MM.1S (cell line): ENCODE measurements around the gene NFATC4.
"Not testable (repeated sequence)": the region's sequence is repeated elsewhere in the genome, so short reads cannot be mapped to it uniquely, and the experiment has no call there.

ENCODE experiments used
- DNase-seq: peaks from one replicate; pipeline ENCODE4 v3.0.0-alpha.2; 2015
- H2AFZ ChIP-seq: fragments of 300-600 bp; sonication (generic); 2 replicates; pipeline ENCODE4 v1.6.0; 2016; ENCODE audit warnings: antibody characterized with exemption, low read length
- H3F3A ChIP-seq: fragments of 300-600 bp; sonication (generic); 2 replicates; pipeline ENCODE4 v1.6.1; 2016; ENCODE audit warnings: mild to moderate bottlenecking, antibody characterized with exemption, low read length, moderate library complexity, mixed read lengths; ENCODE audit not compliant: insufficient read depth
- H3K27ac ChIP-seq: fragments of 300-600 bp; sonication (generic); 2 replicates; pipeline ENCODE4 v1.5.1; 2016; ENCODE audit warnings: mild to moderate bottlenecking, low read length
- H3K27me3 ChIP-seq: fragments of 300-600 bp; sonication (generic); replicated peaks from 2 replicates; pipeline ENCODE4 v1.6.0; 2016; ENCODE audit warnings: low read length; ENCODE audit not compliant: insufficient read depth
- H3K36me3 ChIP-seq: fragments of 300-600 bp; sonication (generic); replicated peaks from 2 replicates; pipeline ENCODE4 v1.6.1; 2016; ENCODE audit warnings: mild to moderate bottlenecking, low read length, mixed read lengths; ENCODE audit not compliant: insufficient read depth
- H3K4me1 ChIP-seq: fragments of 300-600 bp; sonication (generic); 2 replicates; pipeline ENCODE4 v1.6.1; 2016; ENCODE audit warnings: low read length, mixed read lengths
- H3K4me2 ChIP-seq: fragments of 300-600 bp; sonication (generic); 2 replicates; pipeline ENCODE4 v1.6.0; 2016; ENCODE audit warnings: low read depth, low read length
- H3K4me3 ChIP-seq: fragments of 300-600 bp; sonication (generic); 2 replicates; pipeline ENCODE4 v1.5.1; 2016; ENCODE audit warnings: low read length, mixed read lengths
- H3K79me2 ChIP-seq: fragments of 300-600 bp; sonication (generic); 2 replicates; pipeline ENCODE4 v1.6.1; 2016; ENCODE audit warnings: mixed run types, low read length, mixed read lengths
- H3K9ac ChIP-seq: fragments of 300-600 bp; sonication (generic); 2 replicates; pipeline ENCODE4 v1.6.1; 2016; ENCODE audit warnings: low read length, mixed read lengths
- H3K9me2 ChIP-seq: fragments of 300-600 bp; sonication (generic); replicated peaks from 2 replicates; pipeline ENCODE4 v1.6.1; 2016; ENCODE audit warnings: mild to moderate bottlenecking, low read length, mixed read lengths; ENCODE audit not compliant: insufficient read depth
- H3K9me3 ChIP-seq: fragments of 300-600 bp; sonication (generic); replicated peaks from 2 replicates; pipeline ENCODE4 v1.6.1; 2016; ENCODE audit warnings: mild to moderate bottlenecking, low read length, mixed read lengths; ENCODE audit not compliant: insufficient read depth
- H4K20me1 ChIP-seq: fragments of 300-600 bp; sonication (generic); 2 replicates; pipeline ENCODE4 v1.6.1; 2016; ENCODE audit warnings: mild to moderate bottlenecking, low read length, moderate library complexity, mixed read lengths; ENCODE audit not compliant: insufficient read depth
- EZH2 ChIP-seq: fragments of 300-600 bp; sonication (generic); optimal IDR thresholded peaks from 2 replicates; pipeline ENCODE3; 2017; ENCODE audit warnings: low read depth, mild to moderate bottlenecking, antibody characterized with exemption, low read length, mixed read lengths
- EZH2phosphoT487 ChIP-seq: fragments of 300-600 bp; sonication (generic); IDR thresholded peaks from 2 replicates; pipeline ENCODE4 v1.6.1; 2018; ENCODE audit warnings: antibody characterized with exemption, low read length
- TF ChIP-seq, protein P1 (sequence below): fragments of 300-600 bp; sonication (generic); IDR thresholded peaks from 2 replicates; pipeline ENCODE4 v1.5.1; 2016; ENCODE audit warnings: antibody characterized with exemption, low read length, mixed read lengths

The NFATC4 gene

DNA sequence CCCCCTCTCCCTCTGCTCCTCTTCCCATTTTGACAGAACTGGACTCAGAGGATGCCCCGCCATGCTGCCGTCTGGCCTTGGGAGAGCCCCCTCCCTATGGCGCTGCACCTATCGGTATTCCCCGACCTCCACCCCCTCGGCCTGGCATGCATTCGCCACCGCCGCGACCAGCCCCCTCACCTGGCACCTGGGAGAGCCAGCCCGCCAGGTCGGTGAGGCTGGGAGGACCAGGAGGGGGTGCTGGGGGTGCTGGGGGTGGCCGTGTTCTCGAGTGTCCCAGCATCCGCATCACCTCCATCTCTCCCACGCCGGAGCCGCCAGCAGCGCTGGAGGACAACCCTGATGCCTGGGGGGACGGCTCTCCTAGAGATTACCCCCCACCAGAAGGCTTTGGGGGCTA is 1.5 kb downstream of the NFATC4 start:
- Histone ChIP-seq H3K36me3 (no peaks in the 10 kb centered on the region), H2AFZ (no peak overlapping the region), H3K4me2 (no peak overlapping the region), H3K4me3 (no peak overlapping the region), H3K9me3 (no peaks in the 10 kb centered on the region), H3K27me3 (no peaks in the 10 kb centered on the region), H4K20me1 (no peaks in the 10 kb centered on the region), H3K27ac (no peak overlapping the region), H3F3A (0 out of 2 replicates have a peak, but pooled peaks cover 3% of the 10 kb centered on the region), H3K4me1 (no peaks in the 10 kb centered on the region), H3K9ac (no peak overlapping the region), H3K9me2 (no peaks in the 10 kb centered on the region), H3K79me2 (no peaks in the 10 kb centered on the region)
- TF ChIP-seq EZH2phosphoT487 = no peak
- TF ChIP-seq EZH2 = no peak
- TF ChIP-seq, protein P1, sequence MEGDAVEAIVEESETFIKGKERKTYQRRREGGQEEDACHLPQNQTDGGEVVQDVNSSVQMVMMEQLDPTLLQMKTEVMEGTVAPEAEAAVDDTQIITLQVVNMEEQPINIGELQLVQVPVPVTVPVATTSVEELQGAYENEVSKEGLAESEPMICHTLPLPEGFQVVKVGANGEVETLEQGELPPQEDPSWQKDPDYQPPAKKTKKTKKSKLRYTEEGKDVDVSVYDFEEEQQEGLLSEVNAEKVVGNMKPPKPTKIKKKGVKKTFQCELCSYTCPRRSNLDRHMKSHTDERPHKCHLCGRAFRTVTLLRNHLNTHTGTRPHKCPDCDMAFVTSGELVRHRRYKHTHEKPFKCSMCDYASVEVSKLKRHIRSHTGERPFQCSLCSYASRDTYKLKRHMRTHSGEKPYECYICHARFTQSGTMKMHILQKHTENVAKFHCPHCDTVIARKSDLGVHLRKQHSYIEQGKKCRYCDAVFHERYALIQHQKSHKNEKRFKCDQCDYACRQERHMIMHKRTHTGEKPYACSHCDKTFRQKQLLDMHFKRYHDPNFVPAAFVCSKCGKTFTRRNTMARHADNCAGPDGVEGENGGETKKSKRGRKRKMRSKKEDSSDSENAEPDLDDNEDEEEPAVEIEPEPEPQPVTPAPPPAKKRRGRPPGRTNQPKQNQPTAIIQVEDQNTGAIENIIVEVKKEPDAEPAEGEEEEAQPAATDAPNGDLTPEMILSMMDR = no peak
- DNase-seq = no peak

- Histone ChIP-seq H4K20me1 (no peaks in the 10 kb centered on the region), H3K36me3 (no peaks in the 10 kb centered on the region), H3K27ac (no peak overlapping the region), H3K4me1 (no peaks in the 10 kb centered on the region), H3K4me3 (no peak overlapping the region), H3K9ac (no peak overlapping the region), H3K9me3 (no peaks in the 10 kb centered on the region), H3K4me2 (no peak overlapping the region), H3K9me2 (no peaks in the 10 kb centered on the region), H3K27me3 (no peaks in the 10 kb centered on the region), H3K79me2 (no peaks in the 10 kb centered on the region), H2AFZ (no peak overlapping the region), H3F3A (0 out of 2 replicates have a peak, but pooled peaks cover 3% of the 10 kb centered on the region)
- TF ChIP-seq EZH2phosphoT487 = no peak
- TF ChIP-seq, protein P1 = no peak
- TF ChIP-seq EZH2 = no peak
- DNase-seq = no peak
Measured at GRCh38 chr14:24369907-24370687, 2.1 kb downstream of the NFATC4 start.

DNA sequence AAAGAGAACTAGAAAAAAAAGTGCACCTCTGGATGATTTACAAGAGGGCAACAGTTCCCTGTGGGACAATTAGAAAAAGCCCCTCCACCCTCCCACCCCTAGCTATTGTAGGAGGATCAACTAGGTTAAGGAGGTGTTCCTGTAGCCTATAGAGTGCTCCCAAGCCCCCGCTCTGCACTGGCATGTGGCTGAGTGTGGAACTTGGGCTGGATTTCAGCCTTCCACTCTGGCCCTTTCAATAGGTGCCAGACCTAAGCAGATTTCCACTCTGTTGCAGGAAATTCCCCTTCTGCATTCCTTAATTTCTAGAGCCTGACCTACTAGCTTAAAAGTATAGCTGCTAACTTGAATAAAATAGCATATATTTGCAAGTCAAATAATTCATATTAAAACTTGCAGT is 2.8 kb downstream of the NFATC4 start:
- no peaks in the 10 kb centered on the region for H3K36me3 ChIP-seq
- H3K4me1 ChIP-seq = no peaks in the 10 kb centered on the region
- H3K79me2 ChIP-seq = no peaks in the 10 kb centered on the region
- H3K4me2 ChIP-seq = no peak overlapping the region
- no peaks in the 10 kb centered on the region for H3K9me3 ChIP-seq
- DNase-seq = no peak
- H3K27ac ChIP-seq = no peak overlapping the region
- no peaks in the 10 kb centered on the region for H3K9me2 ChIP-seq
- 0 out of 2 replicates have a peak, but pooled peaks cover 3% of the 10 kb centered on the region for H3F3A ChIP-seq
- H3K9ac ChIP-seq = no peak overlapping the region
- TF ChIP-seq, protein P1 = no peak
- no peak for TF ChIP-seq EZH2
- no peak for TF ChIP-seq EZH2phosphoT487
- H3K27me3 ChIP-seq = no peaks in the 10 kb centered on the region
- H2AFZ ChIP-seq = no peak overlapping the region
- no peak overlapping the region for H3K4me3 ChIP-seq
- H4K20me1 ChIP-seq = no peaks in the 10 kb centered on the region

- H3K9ac ChIP-seq, H3K79me2 ChIP-seq: not testable (repeated sequence)
Measured at GRCh38 chr14:24371605-24372004, 3.6 kb downstream of the NFATC4 start.

More at GRCh38 chr14:24371605-24372004, 3.6 kb downstream of the NFATC4 start:
- not testable (repeated sequence) for H3K4me3 ChIP-seq, H3K4me2 ChIP-seq, H3K27me3 ChIP-seq, H3K4me1 ChIP-seq, H4K20me1 ChIP-seq, H3K9me2 ChIP-seq, DNase-seq, H3K9me3 ChIP-seq, H2AFZ ChIP-seq, H3K36me3 ChIP-seq, H3K27ac ChIP-seq, H3F3A ChIP-seq
